Measurements from ENCODE around the gene DVL1.
A peak's percentile ranks its signal among the peaks of the same experiment; 100 is the strongest.

The DVL1 gene

GRCh38 chr1:1327291-1327690, 21.9 kb downstream of the DVL1 start:
- Histone ChIP-seq H3K36me3 (ENCODE audit: insufficient read depth, insufficient read length, low read length) (peaks cover 17% of the 10 kb centered on the region), H3K4me3 (ENCODE audit: insufficient read length, low read depth) (no peak overlapping the region), H3K4me1 (ENCODE audit: insufficient read depth, insufficient read length) (peaks cover 7% of the 10 kb centered on the region), H3K9ac (ENCODE audit: insufficient read length, low read depth) (no peak overlapping the region), H3K27me3 (ENCODE audit: insufficient read depth, insufficient read length) (no peaks in the 10 kb centered on the region), H3K9me3 (ENCODE audit: insufficient read depth, low read length) (no peaks in the 10 kb centered on the region)
- no peak for TF ChIP-seq YY1 (IDR thresholded peaks at IDR 0.05; ENCODE audit: insufficient read depth, insufficient read length)
- TF ChIP-seq ZNF274 (IDR thresholded peaks at IDR 0.05; ENCODE audit: low read depth, low read length) = no peak
- TF ChIP-seq SUZ12 (IDR thresholded peaks at IDR 0.05; ENCODE audit: extremely low read depth, insufficient read depth, insufficient read length) = no peak
- no peak for DNase-seq (ENCODE audit: low read depth, low spot score)

GRCh38 chr1:1326075-1326605, 23.1 kb downstream of the DVL1 start:
- DNase-seq (ENCODE audit: low read depth, low spot score) = no peak
- Histone ChIP-seq H3K9ac (ENCODE audit: insufficient read length, low read depth) (no peak overlapping the region), H3K36me3 (ENCODE audit: insufficient read depth, insufficient read length, low read length) (peaks cover 27% of the 10 kb centered on the region), H3K27me3 (ENCODE audit: insufficient read depth, insufficient read length) (no peaks in the 10 kb centered on the region), H3K4me1 (ENCODE audit: insufficient read depth, insufficient read length) (peaks cover 12% of the 10 kb centered on the region), H3K4me3 (ENCODE audit: insufficient read length, low read depth) (no peak overlapping the region), H3K9me3 (ENCODE audit: insufficient read depth, low read length) (no peaks in the 10 kb centered on the region)
- TF ChIP-seq ZNF274 (IDR thresholded peaks at IDR 0.05; ENCODE audit: low read depth, low read length) (no peak), SUZ12 (IDR thresholded peaks at IDR 0.05; ENCODE audit: extremely low read depth, insufficient read depth, insufficient read length) (no peak), YY1 (IDR thresholded peaks at IDR 0.05; ENCODE audit: insufficient read depth, insufficient read length) (no peak)

- TF ChIP-seq SUZ12 (IDR thresholded peaks at IDR 0.05; ENCODE audit: extremely low read depth, insufficient read depth, insufficient read length) (no peak), YY1 (IDR thresholded peaks at IDR 0.05; ENCODE audit: insufficient read depth, insufficient read length) (no peak)
- no peak for DNase-seq (ENCODE audit: low read depth, low spot score)
- peaks cover 34% of the 10 kb centered on the region for H3K36me3 ChIP-seq (ENCODE audit: insufficient read depth, insufficient read length, low read length)
Observed at GRCh38 chr1:1325288-1326074, 23.7 kb downstream of the DVL1 start.

GRCh38 chr1:1324524-1325287, 24.5 kb downstream of the DVL1 start, which contains the start of the genes CPTP and INTS11:
CPTP (plus strand) TSS chr1:1324802; CDS start chr1:1326911, 2,109 bp downstream.
INTS11 (minus strand) TSS chr1:1324660; CDS start chr1:1324608, 52 bp downstream.
- Histone ChIP-seq H3K27me3 (ENCODE audit: insufficient read depth, insufficient read length) (no peaks in the 10 kb centered on the region), H3K4me1 (ENCODE audit: insufficient read depth, insufficient read length) (peaks cover 9% of the 10 kb centered on the region), H3K36me3 (ENCODE audit: insufficient read depth, insufficient read length, low read length) (peaks cover 41% of the 10 kb centered on the region), H3K9me3 (ENCODE audit: insufficient read depth, low read length) (no peaks in the 10 kb centered on the region), H3K9ac (ENCODE audit: insufficient read length, low read depth) (peak within 1 kb of the TSS; percentile 95), H3K4me3 (ENCODE audit: insufficient read length, low read depth) (peak within 1 kb of the TSS; percentile 87)
- TF ChIP-seq YY1 (IDR thresholded peaks at IDR 0.05; ENCODE audit: insufficient read depth, insufficient read length) (no peak), ZNF274 (IDR thresholded peaks at IDR 0.05; ENCODE audit: low read depth, low read length) (no peak), SUZ12 (IDR thresholded peaks at IDR 0.05; ENCODE audit: extremely low read depth, insufficient read depth, insufficient read length) (no peak)
- DNase-seq (ENCODE audit: low read depth, low spot score) = peak; percentile 68

More at GRCh38 chr1:1325288-1326074, 23.7 kb downstream of the DVL1 start:
- H3K9ac ChIP-seq (ENCODE audit: insufficient read length, low read depth) = peak overlapping the region; percentile 85
- H3K9me3 ChIP-seq (ENCODE audit: insufficient read depth, low read length) = no peaks in the 10 kb centered on the region
- H3K4me3 ChIP-seq (ENCODE audit: insufficient read length, low read depth) = peak overlapping the region; percentile 64
- peaks cover 13% of the 10 kb centered on the region for H3K4me1 ChIP-seq (ENCODE audit: insufficient read depth, insufficient read length)
- H3K27me3 ChIP-seq (ENCODE audit: insufficient read depth, insufficient read length) = no peaks in the 10 kb centered on the region

GRCh38 chr1:1324084-1324523, 25.1 kb downstream of the DVL1 start:
- H3K9ac ChIP-seq (ENCODE audit: insufficient read length, low read depth) = peak overlapping the region; percentile 95
- TF ChIP-seq YY1 (IDR thresholded peaks at IDR 0.05; ENCODE audit: insufficient read depth, insufficient read length) (no peak), ZNF274 (IDR thresholded peaks at IDR 0.05; ENCODE audit: low read depth, low read length) (no peak)
- no peak for DNase-seq (ENCODE audit: low read depth, low spot score)
- H3K4me1 ChIP-seq (ENCODE audit: insufficient read depth, insufficient read length) = peaks cover 11% of the 10 kb centered on the region
- H3K36me3 ChIP-seq (ENCODE audit: insufficient read depth, insufficient read length, low read length) = peaks cover 48% of the 10 kb centered on the region
- H3K27me3 ChIP-seq (ENCODE audit: insufficient read depth, insufficient read length) = no peaks in the 10 kb centered on the region
- H3K9me3 ChIP-seq (ENCODE audit: insufficient read depth, low read length) = no peaks in the 10 kb centered on the region
- H3K4me3 ChIP-seq (ENCODE audit: insufficient read length, low read depth) = peak overlapping the region; percentile 87

GRCh38 chr1:1322952-1323351, 26.3 kb downstream of the DVL1 start:
- Histone ChIP-seq H3K4me3 (ENCODE audit: insufficient read length, low read depth) (no peak overlapping the region), H3K36me3 (ENCODE audit: insufficient read depth, insufficient read length, low read length) (peaks cover 52% of the 10 kb centered on the region), H3K4me1 (ENCODE audit: insufficient read depth, insufficient read length) (peaks cover 11% of the 10 kb centered on the region), H3K9ac (ENCODE audit: insufficient read length, low read depth) (peak overlapping the region; percentile 50), H3K9me3 (ENCODE audit: insufficient read depth, low read length) (no peaks in the 10 kb centered on the region), H3K27me3 (ENCODE audit: insufficient read depth, insufficient read length) (no peaks in the 10 kb centered on the region)
- TF ChIP-seq SUZ12 (IDR thresholded peaks at IDR 0.05; ENCODE audit: extremely low read depth, insufficient read depth, insufficient read length) = no peak
- TF ChIP-seq ZNF274 (IDR thresholded peaks at IDR 0.05; ENCODE audit: low read depth, low read length) = no peak
- TF ChIP-seq YY1 (IDR thresholded peaks at IDR 0.05; ENCODE audit: insufficient read depth, insufficient read length) = no peak
- no peak for DNase-seq (ENCODE audit: low read depth, low spot score)

- no peak for DNase-seq (ENCODE audit: low read depth, low spot score)
- TF ChIP-seq ZNF274 (IDR thresholded peaks at IDR 0.05; ENCODE audit: low read depth, low read length) = no peak
- no peak for TF ChIP-seq SUZ12 (IDR thresholded peaks at IDR 0.05; ENCODE audit: extremely low read depth, insufficient read depth, insufficient read length)
- TF ChIP-seq YY1 (IDR thresholded peaks at IDR 0.05; ENCODE audit: insufficient read depth, insufficient read length) = no peak
- Histone ChIP-seq H3K9ac (ENCODE audit: insufficient read length, low read depth) (no peak overlapping the region), H3K36me3 (ENCODE audit: insufficient read depth, insufficient read length, low read length) (peaks cover 50% of the 10 kb centered on the region), H3K4me3 (ENCODE audit: insufficient read length, low read depth) (no peak overlapping the region), H3K27me3 (ENCODE audit: insufficient read depth, insufficient read length) (no peaks in the 10 kb centered on the region), H3K9me3 (ENCODE audit: insufficient read depth, low read length) (no peaks in the 10 kb centered on the region), H3K4me1 (ENCODE audit: insufficient read depth, insufficient read length) (peaks cover 14% of the 10 kb centered on the region)
Observed at GRCh38 chr1:1322418-1322817, 26.8 kb downstream of the DVL1 start.

All from NT2/D1 (cell line).